ENCODE results near the gene KRTDAP. TPM values are rescaled to one million over a fixed set of nuclear protein-coding genes. Genes with fewer than 3 reads are reported as not detected.

The KRTDAP gene
- total RNA-seq, 1 experiment from 2014 or later, result 1.7 TPM

DNA sequence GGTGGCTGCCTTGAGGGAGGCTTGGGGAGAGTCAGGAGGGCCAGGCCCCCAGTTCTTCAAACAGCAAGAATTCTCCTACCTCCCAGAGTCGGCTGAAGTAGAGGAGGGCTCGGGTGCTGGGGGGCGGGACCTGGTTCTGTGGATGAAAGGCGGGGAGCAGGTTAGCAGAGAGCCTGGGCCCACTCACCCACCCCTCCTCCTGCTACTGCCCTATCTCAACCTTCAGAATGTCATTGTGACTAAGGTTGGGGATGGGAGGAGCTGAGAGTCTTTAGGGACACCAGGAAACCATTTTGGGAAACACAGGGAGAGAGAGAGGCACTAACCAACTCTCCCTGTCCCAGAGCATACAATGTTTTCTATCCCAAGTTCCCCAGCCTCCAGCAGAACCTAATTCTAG lies 12.5 kb upstream of the KRTDAP start:
- DNase-seq (ENCODE audit: low spot score) (no peak), ATAC-seq (peak; percentile 18; the same call in 1 of the 2 replicates)
- ChIA-PET POLR2A (interaction anchor here (0.6 to 0.7 kb wide), 2 partner anchors 8 to 122 kb away, joined by 4 to 5 read pairs; no protein-coding TSS in a partner anchor), CTCF (interaction anchor here (1.0 to 1.1 kb wide), 2 partner anchors 8 to 150 kb away, joined by 4 read pairs; no protein-coding TSS in a partner anchor)
- H3K4me3 Mint-ChIP-seq, result no peak overlapping the region
- TF ChIP-seq, protein P1, sequence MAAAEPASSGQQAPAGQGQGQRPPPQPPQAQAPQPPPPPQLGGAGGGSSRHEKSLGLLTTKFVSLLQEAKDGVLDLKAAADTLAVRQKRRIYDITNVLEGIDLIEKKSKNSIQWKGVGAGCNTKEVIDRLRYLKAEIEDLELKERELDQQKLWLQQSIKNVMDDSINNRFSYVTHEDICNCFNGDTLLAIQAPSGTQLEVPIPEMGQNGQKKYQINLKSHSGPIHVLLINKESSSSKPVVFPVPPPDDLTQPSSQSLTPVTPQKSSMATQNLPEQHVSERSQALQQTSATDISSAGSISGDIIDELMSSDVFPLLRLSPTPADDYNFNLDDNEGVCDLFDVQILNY (CRISPR knock-in tag; IDR thresholded peaks at IDR 0.05), result no peak
- TF ChIP-seq, protein P2, sequence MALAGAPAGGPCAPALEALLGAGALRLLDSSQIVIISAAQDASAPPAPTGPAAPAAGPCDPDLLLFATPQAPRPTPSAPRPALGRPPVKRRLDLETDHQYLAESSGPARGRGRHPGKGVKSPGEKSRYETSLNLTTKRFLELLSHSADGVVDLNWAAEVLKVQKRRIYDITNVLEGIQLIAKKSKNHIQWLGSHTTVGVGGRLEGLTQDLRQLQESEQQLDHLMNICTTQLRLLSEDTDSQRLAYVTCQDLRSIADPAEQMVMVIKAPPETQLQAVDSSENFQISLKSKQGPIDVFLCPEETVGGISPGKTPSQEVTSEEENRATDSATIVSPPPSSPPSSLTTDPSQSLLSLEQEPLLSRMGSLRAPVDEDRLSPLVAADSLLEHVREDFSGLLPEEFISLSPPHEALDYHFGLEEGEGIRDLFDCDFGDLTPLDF (CRISPR knock-in tag; IDR thresholded peaks at IDR 0.05), result no peak
- TF ChIP-seq, protein P3, sequence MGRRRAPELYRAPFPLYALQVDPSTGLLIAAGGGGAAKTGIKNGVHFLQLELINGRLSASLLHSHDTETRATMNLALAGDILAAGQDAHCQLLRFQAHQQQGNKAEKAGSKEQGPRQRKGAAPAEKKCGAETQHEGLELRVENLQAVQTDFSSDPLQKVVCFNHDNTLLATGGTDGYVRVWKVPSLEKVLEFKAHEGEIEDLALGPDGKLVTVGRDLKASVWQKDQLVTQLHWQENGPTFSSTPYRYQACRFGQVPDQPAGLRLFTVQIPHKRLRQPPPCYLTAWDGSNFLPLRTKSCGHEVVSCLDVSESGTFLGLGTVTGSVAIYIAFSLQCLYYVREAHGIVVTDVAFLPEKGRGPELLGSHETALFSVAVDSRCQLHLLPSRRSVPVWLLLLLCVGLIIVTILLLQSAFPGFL (CRISPR knock-in tag; IDR thresholded peaks at IDR 0.05; ENCODE audit: borderline replicate concordance), result no peak
- TF ChIP-seq ESRRA (CRISPR knock-in tag; IDR thresholded peaks at IDR 0.05; ENCODE audit: borderline replicate concordance) (no peak), ZNF121 (CRISPR knock-in tag; IDR thresholded peaks at IDR 0.05) (no peak)
- TF ChIP-seq, protein P4, sequence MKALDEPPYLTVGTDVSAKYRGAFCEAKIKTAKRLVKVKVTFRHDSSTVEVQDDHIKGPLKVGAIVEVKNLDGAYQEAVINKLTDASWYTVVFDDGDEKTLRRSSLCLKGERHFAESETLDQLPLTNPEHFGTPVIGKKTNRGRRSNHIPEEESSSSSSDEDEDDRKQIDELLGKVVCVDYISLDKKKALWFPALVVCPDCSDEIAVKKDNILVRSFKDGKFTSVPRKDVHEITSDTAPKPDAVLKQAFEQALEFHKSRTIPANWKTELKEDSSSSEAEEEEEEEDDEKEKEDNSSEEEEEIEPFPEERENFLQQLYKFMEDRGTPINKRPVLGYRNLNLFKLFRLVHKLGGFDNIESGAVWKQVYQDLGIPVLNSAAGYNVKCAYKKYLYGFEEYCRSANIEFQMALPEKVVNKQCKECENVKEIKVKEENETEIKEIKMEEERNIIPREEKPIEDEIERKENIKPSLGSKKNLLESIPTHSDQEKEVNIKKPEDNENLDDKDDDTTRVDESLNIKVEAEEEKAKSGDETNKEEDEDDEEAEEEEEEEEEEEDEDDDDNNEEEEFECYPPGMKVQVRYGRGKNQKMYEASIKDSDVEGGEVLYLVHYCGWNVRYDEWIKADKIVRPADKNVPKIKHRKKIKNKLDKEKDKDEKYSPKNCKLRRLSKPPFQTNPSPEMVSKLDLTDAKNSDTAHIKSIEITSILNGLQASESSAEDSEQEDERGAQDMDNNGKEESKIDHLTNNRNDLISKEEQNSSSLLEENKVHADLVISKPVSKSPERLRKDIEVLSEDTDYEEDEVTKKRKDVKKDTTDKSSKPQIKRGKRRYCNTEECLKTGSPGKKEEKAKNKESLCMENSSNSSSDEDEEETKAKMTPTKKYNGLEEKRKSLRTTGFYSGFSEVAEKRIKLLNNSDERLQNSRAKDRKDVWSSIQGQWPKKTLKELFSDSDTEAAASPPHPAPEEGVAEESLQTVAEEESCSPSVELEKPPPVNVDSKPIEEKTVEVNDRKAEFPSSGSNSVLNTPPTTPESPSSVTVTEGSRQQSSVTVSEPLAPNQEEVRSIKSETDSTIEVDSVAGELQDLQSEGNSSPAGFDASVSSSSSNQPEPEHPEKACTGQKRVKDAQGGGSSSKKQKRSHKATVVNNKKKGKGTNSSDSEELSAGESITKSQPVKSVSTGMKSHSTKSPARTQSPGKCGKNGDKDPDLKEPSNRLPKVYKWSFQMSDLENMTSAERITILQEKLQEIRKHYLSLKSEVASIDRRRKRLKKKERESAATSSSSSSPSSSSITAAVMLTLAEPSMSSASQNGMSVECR (CRISPR knock-in tag; IDR thresholded peaks at IDR 0.05; ENCODE audit: borderline replicate concordance), result no peak
- no peaks in the 10 kb centered on the region for H3K9me3 Mint-ChIP-seq
- no peaks in the 10 kb centered on the region for H3K27me3 Mint-ChIP-seq (ENCODE audit: low read depth)
- peaks cover 83% of the 10 kb centered on the region for H3K36me3 Mint-ChIP-seq
- H3K4me1 Mint-ChIP-seq, result 0 out of 2 replicates have a peak, but pooled peaks cover 2% of the 10 kb centered on the region
- no peak overlapping the region for H3K27ac Mint-ChIP-seq

DNA sequence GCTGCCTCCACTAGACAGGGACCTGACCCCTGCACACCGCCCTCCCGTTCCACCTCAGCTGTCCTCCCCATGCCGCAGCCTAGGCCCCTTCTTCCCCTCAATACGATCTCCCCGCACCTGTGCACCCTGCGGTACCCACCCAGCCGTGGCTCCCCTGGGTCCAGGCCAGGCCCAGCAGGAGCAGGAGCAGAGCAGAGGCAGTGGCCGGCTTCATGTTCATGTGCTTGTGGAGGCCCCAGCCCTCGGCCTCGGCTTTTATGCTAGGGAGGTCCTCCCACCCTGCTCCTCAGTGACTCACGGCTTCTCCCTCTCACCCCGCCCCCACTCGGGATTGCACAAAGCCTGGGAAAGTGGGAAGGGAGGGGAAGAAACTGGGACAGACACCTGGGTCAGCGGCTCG lies 11.4 kb upstream of the KRTDAP start:
- no peak for DNase-seq (ENCODE audit: low spot score)
- no peak; the same call in 1 of the 2 replicates for ATAC-seq
- Mint-ChIP-seq H3K4me1 (0 out of 2 replicates have a peak, but pooled peaks cover 2% of the 10 kb centered on the region), H3K27ac (no peak overlapping the region), H3K9me3 (no peaks in the 10 kb centered on the region), H3K36me3 (peaks cover 78% of the 10 kb centered on the region), H3K4me3 (no peak overlapping the region), H3K27me3 (ENCODE audit: low read depth) (no peaks in the 10 kb centered on the region)
- ChIA-PET CTCF (interaction anchor here (1.0 to 1.8 kb wide), 2 partner anchors 9 kb away, joined by 4 to 5 read pairs; no protein-coding TSS in a partner anchor), POLR2A (interaction anchor here (1.1 to 1.4 kb wide), 2 partner anchors 8 to 25 kb away, joined by 3 read pairs; no protein-coding TSS in a partner anchor)
- TF ChIP-seq FOXK1 (CRISPR knock-in tag; IDR thresholded peaks at IDR 0.05), result no peak
- no peak for TF ChIP-seq CREM (CRISPR knock-in tag; IDR thresholded peaks at IDR 0.05)
- TF ChIP-seq, protein P5, sequence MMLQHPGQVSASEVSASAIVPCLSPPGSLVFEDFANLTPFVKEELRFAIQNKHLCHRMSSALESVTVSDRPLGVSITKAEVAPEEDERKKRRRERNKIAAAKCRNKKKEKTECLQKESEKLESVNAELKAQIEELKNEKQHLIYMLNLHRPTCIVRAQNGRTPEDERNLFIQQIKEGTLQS (CRISPR knock-in tag; conservative IDR thresholded peaks at IDR 0.05), result no peak
- TF ChIP-seq, protein P6, sequence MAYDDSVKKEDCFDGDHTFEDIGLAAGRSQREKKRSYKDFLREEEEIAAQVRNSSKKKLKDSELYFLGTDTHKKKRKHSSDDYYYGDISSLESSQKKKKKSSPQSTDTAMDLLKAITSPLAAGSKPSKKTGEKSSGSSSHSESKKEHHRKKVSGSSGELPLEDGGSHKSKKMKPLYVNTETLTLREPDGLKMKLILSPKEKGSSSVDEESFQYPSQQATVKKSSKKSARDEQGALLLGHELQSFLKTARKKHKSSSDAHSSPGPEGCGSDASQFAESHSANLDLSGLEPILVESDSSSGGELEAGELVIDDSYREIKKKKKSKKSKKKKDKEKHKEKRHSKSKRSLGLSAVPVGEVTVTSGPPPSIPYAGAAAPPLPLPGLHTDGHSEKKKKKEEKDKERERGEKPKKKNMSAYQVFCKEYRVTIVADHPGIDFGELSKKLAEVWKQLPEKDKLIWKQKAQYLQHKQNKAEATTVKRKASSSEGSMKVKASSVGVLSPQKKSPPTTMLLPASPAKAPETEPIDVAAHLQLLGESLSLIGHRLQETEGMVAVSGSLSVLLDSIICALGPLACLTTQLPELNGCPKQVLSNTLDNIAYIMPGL (CRISPR knock-in tag; IDR thresholded peaks at IDR 0.05), result no peak
- TF ChIP-seq, protein P7, sequence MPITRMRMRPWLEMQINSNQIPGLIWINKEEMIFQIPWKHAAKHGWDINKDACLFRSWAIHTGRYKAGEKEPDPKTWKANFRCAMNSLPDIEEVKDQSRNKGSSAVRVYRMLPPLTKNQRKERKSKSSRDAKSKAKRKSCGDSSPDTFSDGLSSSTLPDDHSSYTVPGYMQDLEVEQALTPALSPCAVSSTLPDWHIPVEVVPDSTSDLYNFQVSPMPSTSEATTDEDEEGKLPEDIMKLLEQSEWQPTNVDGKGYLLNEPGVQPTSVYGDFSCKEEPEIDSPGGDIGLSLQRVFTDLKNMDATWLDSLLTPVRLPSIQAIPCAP (CRISPR knock-in tag; IDR thresholded peaks at IDR 0.05), result no peak
- TF ChIP-seq ELF4 (CRISPR knock-in tag; IDR thresholded peaks at IDR 0.05; ENCODE audit: low read depth), result no peak
- TF ChIP-seq SOX15 (CRISPR knock-in tag; IDR thresholded peaks at IDR 0.05), result no peak
- no peak for TF ChIP-seq NFATC4 (CRISPR knock-in tag; IDR thresholded peaks at IDR 0.05)
- TF ChIP-seq, protein P8, sequence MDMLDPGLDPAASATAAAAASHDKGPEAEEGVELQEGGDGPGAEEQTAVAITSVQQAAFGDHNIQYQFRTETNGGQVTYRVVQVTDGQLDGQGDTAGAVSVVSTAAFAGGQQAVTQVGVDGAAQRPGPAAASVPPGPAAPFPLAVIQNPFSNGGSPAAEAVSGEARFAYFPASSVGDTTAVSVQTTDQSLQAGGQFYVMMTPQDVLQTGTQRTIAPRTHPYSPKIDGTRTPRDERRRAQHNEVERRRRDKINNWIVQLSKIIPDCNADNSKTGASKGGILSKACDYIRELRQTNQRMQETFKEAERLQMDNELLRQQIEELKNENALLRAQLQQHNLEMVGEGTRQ (CRISPR knock-in tag; IDR thresholded peaks at IDR 0.05), result no peak
- no peak for TF ChIP-seq CREB1 (CRISPR knock-in tag; IDR thresholded peaks at IDR 0.05)
- TF ChIP-seq, protein P9, sequence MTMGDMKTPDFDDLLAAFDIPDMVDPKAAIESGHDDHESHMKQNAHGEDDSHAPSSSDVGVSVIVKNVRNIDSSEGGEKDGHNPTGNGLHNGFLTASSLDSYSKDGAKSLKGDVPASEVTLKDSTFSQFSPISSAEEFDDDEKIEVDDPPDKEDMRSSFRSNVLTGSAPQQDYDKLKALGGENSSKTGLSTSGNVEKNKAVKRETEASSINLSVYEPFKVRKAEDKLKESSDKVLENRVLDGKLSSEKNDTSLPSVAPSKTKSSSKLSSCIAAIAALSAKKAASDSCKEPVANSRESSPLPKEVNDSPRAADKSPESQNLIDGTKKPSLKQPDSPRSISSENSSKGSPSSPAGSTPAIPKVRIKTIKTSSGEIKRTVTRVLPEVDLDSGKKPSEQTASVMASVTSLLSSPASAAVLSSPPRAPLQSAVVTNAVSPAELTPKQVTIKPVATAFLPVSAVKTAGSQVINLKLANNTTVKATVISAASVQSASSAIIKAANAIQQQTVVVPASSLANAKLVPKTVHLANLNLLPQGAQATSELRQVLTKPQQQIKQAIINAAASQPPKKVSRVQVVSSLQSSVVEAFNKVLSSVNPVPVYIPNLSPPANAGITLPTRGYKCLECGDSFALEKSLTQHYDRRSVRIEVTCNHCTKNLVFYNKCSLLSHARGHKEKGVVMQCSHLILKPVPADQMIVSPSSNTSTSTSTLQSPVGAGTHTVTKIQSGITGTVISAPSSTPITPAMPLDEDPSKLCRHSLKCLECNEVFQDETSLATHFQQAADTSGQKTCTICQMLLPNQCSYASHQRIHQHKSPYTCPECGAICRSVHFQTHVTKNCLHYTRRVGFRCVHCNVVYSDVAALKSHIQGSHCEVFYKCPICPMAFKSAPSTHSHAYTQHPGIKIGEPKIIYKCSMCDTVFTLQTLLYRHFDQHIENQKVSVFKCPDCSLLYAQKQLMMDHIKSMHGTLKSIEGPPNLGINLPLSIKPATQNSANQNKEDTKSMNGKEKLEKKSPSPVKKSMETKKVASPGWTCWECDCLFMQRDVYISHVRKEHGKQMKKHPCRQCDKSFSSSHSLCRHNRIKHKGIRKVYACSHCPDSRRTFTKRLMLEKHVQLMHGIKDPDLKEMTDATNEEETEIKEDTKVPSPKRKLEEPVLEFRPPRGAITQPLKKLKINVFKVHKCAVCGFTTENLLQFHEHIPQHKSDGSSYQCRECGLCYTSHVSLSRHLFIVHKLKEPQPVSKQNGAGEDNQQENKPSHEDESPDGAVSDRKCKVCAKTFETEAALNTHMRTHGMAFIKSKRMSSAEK (CRISPR knock-in tag; IDR thresholded peaks at IDR 0.05; ENCODE audit: borderline replicate concordance), result no peak
- no peak for TF ChIP-seq GABPB1 (CRISPR knock-in tag; IDR thresholded peaks at IDR 0.05)
